SIG-M5 treated with dmso at 0.1 percent for 504 hours (cell line): ENCODE measurements around the gene TCFL5.
"Not testable (repeated sequence)": the region's sequence is repeated elsewhere in the genome, so short reads cannot be mapped to it uniquely, and the experiment has no call there.

Source experiments
- DNase-seq: peaks from one replicate; lab custom pipeline; 2025; ENCODE audit not compliant: unreplicated experiment; lab: John Stamatoyannopoulos, UW

Gene TCFL5

DNA sequence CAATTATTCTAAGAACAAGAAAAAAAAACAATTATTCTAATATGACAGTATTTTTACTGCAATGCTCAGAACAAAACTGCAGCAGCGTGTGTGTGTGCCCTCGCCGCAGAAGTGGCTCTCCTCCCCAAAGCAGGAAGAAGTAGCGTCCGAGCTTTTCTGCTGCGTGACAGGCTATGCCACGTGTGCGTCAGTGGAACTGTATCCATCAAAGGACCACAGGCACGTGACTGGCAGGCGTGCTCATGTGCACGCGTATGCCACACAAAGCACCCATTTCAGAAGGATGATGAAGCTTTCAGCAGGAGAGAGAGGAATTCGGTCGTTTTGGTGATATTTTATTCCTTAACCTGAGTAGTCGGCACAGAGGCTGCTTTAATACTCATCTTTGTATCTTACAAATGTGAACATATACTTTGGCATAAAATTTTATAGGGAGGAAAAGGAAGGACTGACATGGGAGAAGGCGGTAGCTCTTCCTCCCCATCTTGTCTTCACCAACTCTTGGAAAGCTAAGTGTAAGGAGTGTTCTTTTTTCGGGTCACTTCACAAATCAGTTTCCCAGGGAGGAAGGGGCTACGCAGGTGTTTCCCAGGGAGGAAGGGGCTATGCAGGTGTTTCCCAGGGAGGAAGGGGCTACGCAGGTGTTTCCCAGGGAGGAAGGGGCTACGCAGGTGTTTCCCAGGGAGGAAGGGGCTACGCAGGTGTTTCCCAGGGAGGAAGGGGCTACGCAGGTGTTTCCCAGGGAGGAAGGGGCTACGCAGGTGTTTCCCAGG, 3.4 kb downstream of the TCFL5 start:
- no peak for DNase-seq

- no peak for DNase-seq
Observed at GRCh38 chr20:62856931-62857619, 4.5 kb downstream of the TCFL5 start.

- DNase-seq, result no peak
Observed at GRCh38 chr20:62855120-62855519, 6.5 kb downstream of the TCFL5 start.

DNA sequence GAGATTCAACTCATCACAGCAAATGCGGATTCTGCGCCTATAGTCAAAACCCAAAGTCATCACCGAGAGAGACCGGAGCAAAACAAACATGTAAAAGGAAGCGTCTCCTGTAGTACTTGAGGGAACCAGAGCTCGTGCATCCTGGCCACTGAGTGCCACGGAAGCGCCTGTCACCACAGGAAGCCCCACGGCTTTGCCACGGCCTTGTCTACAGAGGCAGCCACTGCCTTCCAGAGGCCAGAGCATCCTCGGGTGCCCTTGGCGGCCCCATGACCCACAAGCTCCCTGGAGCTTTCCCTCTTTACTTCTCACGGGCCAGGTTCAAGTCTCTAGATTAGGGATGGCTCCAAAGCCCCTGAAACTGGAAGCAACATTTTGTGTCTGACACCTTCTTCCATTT, 7.5 kb downstream of the TCFL5 start:
- DNase-seq, result no peak

GRCh38 chr20:62853304-62853703, 8.3 kb downstream of the TCFL5 start:
- DNase-seq, result not testable (repeated sequence)

GRCh38 chr20:62852841-62853240, 8.8 kb downstream of the TCFL5 start:
- no peak for DNase-seq

DNA sequence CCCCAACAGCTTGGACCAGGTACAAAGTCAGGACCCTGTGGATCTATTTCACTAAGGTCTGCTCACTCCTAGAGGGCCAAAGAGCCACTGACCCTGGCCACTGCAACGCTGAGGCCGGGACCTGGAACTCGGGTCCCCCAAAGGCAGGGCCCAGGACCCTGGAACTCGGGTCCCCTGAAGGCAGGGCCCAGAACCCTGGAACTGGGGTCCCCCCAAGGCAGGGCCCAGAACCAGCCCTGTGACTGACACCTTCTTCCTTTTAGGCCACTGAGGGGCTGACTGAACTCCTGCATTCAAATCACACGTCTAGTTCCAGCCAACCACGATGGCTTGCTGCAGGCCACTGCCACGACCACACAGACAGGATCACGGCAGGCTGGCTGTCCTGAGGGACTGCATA, 9.4 kb downstream of the TCFL5 start:
- DNase-seq, result no peak

DNA sequence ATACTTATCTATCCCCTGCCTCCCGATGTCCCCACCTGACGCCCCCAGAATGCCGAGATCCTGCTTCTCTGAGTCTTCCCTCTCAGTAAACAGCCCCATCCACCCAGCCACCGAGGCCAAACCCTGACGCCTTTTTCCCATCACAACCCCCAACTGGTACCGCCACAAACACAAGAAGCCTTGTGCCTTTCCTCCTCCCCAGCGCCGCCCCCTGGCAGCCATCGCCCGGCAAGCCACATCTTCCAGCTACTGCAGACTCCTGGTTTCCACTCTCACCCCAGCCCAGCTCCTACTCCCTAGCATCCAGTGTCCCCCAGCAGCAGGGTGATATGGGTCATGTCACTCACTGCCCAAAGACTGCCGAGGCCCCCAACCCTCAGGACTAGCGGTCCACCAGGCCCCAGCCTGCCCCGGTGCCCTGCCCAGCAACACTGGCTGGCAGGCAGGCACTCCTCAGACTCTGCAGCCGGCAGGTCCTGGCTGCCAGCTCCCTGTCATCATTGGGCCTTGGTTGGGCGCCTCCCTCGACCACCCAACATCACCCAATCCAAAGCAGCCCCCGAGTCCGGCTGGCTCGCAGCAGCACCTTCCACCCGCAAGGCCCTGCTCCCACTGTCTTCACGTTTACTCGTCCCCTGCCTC, 11.2 kb downstream of the TCFL5 start:
- DNase-seq, result no peak

GRCh38 chr20:62849431-62849830, 12.2 kb downstream of the TCFL5 start:
- no peak for DNase-seq

GRCh38 chr20:62848917-62849316, 12.7 kb downstream of the TCFL5 start:
- DNase-seq, result not testable (repeated sequence)

- no peak for DNase-seq
Observed at GRCh38 chr20:62846166-62846890, 15.3 kb downstream of the TCFL5 start.

- DNase-seq, result no peak
Observed at GRCh38 chr20:62845416-62846160, 16.0 kb downstream of the TCFL5 start.

- DNase-seq, result no peak
Observed at GRCh38 chr20:62844182-62844581, 17.4 kb downstream of the TCFL5 start.

DNA sequence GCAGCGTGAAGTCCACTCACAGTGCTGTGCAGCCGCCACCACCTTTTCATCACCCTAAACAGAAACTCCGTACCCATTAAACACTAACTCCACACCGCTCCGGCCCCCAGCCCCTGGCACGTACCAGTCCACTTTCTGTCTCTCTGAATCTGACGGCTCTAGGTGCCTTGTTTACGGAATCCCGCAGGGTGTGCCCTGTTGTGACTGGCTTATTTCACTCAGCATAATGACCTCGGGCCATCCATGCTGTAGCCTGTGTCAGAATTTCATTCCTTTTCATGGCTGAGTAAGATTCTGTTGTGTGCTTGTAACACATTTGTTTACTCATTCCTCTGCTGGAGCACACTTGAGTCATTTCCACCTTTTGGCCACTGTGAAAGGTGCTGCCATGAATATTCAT, 18.0 kb downstream of the TCFL5 start:
- DNase-seq, result no peak

DNA sequence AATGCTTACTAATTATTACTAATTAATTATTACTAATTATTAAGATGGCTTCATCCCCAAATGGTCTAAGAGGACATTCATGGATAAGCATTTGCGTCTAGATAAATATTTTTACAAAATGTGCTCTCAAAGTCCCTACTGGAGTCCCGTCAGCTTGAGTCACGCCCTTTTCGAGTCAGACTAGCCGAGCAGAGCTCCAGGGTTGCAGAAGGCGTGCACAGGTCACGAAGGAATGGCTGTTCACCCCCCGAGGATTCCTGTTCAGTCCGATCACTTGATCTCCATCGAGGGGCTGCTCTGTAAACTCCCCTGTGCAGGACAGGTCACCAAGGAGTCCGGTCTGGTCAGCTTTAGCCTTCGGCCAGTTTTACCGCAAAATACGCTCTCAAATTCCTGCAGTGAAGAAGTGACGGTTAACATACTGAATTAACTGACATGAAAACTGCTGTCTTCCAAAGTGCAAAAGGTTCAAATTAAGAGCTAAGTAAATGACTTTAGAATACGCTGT, 19.9 kb downstream of the TCFL5 start:
- DNase-seq, result no peak

DNA sequence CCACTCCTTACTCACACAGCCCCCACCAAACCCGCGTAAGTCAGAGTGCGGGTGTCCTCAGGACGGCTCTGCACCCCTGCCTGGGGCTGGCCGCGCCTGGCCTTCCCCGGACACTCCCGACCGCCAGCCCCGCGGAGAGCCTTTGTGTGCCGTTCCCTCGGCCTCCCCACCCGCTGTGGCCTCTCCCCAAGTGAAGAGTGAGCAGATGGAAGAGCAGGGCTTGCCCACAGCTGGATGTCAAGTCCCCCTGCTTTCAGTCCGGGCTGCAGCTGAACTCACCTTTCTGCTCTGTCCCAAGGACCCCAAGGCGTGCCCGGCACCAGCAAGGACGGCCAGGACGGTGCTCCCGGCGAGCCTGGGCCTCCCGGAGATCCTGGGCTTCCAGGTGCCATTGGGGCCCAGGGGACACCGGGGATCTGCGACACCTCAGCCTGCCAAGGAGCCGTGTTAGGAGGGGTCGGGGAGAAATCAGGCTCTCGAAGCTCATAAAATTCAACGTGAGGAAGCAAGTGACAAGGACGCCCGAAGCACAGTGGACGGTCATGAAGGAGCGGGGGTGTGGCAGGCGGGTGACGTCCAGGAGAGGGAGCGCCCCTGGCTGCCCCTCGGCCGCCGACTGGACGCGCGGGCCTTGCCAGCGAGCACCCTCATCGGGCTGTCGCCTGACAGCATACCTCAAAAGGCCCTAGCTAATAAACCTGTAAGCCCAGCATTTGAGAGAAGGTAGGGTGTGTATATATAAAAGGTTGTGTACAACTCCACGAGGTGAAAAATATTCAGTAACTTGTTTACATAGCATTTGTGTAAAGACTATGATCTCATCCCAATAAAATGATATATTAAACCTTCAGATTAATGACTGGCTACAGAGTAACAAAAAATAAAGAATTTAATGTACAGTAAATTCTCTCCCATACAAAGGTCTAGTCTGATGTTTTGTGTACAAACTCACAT, 21.1 kb downstream of the TCFL5 start:
- DNase-seq, result no peak

GRCh38 chr20:62839816-62840215, 21.8 kb downstream of the TCFL5 start:
- DNase-seq, result no peak

- DNase-seq, result no peak
Observed at GRCh38 chr20:62839261-62839660, 22.4 kb downstream of the TCFL5 start.

DNA sequence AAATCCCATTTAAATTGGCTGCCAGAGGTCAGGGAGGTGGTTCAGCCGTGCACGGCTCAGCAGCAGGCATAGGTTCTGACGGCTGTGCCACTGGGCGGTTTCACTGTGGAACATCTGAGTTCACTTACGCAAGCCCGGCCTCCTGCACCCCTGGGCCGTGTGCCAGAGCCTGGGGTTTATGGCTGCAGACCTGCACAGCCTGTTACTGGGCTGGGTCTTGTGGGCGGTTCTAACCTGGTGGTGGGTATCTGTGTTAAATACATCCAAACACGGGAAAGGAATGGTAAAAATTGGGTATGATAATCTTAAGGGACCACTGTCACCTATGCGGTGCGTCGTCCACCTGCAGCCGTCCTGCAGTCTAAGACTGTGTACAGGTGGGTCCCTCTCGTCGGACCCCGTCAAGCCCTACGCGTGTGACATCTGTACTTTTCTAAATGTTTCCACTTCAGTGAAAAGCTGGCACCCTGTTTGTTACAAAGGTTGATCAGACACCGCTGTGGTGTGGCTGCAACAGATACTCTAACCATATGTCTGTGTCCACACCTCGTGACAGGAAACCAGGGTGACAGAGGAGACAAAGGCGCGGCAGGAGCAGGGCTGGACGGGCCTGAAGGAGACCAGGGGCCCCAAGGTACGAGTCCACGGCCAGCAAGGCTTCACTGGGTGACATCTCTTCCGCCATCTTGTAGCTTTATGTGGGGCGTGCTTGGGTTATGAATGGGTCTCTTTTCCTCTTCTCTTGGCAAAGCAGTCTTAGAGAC, 23.3 kb downstream of the TCFL5 start:
- peak; percentile 83 for DNase-seq
